ENCODE measurements around the gene GPC5. TPM values are rescaled to one million over a fixed set of nuclear protein-coding genes. Genes with fewer than 3 reads are reported as not detected.

GPC5 gene
- total and polyA plus RNA-seq, 2 of the 13 experiments (the other 11 are each of a cell fraction or from before 2014, with no cell fraction given) = 0.02 to 0.07 TPM

GRCh38 chr13:92513672-92514071, 1115.3 kb downstream of the GPC5 start:
- POLR2A ChIA-PET = no interaction called here
- Histone ChIP-seq H3K4me2 (ENCODE audit: low read depth, low read length) (no peak overlapping the region), H3K36me3 (replicated peaks in 1 of 2; ENCODE audit: control insufficient read depth in 1 of 2, insufficient read depth in 2 of 2, low read length in 2 of 2) (no peaks in the 10 kb centered on the region), H3K79me2 (ENCODE audit: insufficient read depth, low read length) (no peaks in the 10 kb centered on the region), H3K4me1 (ENCODE audit: insufficient read depth, low read length) (no peaks in the 10 kb centered on the region), H3K27me3 (ENCODE audit: control insufficient read depth in 1 of 2, insufficient read depth in 2 of 2, low read length in 2 of 2) (no peaks in the 10 kb centered on the region; a peak in 1 of 5 replicates), H3K9ac (ENCODE audit: insufficient read depth, low read depth, low read length) (no peak overlapping the region), H3K9me3 (ENCODE audit: low read length) (no peaks in the 10 kb centered on the region), H2AFZ (ENCODE audit: low read length) (no peak overlapping the region), H3K27ac (ENCODE audit: extremely low read length, insufficient read depth, low read length) (no peak overlapping the region), H4K20me1 (ENCODE audit: insufficient read depth, low read length) (no peaks in the 10 kb centered on the region), H3K4me3 (replicated peaks in 1 of 3; ENCODE audit: insufficient read depth in 1 of 3, low read depth in 2 of 3, low read length in 3 of 3) (no peak overlapping the region)
- BruUV-seq (replicated peaks) = no TSS peak
- no peak for FAIRE-seq
- intact Hi-C loops (cut with micrococcal nuclease; ENCODE audit: unreplicated experiment) (no loop called here), in situ Hi-C loops (cut with HindIII; ENCODE audit: extremely low pct_ligation_motif_present, low pct_unique_long_range_greater_than_20kb) (no loop called here)
- TF ChIP-seq KIAA2018 (CRISPR knock-in tag; IDR thresholded peaks at IDR 0.05; ENCODE audit: borderline replicate concordance) (no peak), ZNF609 (CRISPR knock-in tag; IDR thresholded peaks at IDR 0.05; ENCODE audit: borderline replicate concordance) (no peak), ZNF558 (CRISPR knock-in tag; IDR thresholded peaks at IDR 0.05; ENCODE audit: borderline replicate concordance) (no peak), ATM (IDR thresholded peaks at IDR 0.05; ENCODE audit: borderline replicate concordance) (no peak), CHD2 (IDR thresholded peaks at IDR 0.05; ENCODE audit: low read depth, low read length) (no peak), SATB2 (CRISPR knock-in tag; IDR thresholded peaks at IDR 0.05) (no peak)
- CTCF ChIA-PET (ENCODE audit: low intra/inter-chr PET ratio, low total read pairs) = no interaction called here
- DNase-seq (ENCODE audit: low spot score) = no peak
- no peak for ATAC-seq
- WGBS (ENCODE audit: low lambda C conversion rate) = 0% methylated on average over 1 of the region's 1 CpG

Data from HepG2 (cell line).